ENCODE results near the gene ZNF292.
A peak's percentile ranks its signal among the peaks of the same experiment; 100 is the strongest.
"Not testable (repeated sequence)": the region's sequence is repeated elsewhere in the genome, so short reads cannot be mapped to it uniquely, and the experiment has no call there.

The ZNF292 gene

DNA sequence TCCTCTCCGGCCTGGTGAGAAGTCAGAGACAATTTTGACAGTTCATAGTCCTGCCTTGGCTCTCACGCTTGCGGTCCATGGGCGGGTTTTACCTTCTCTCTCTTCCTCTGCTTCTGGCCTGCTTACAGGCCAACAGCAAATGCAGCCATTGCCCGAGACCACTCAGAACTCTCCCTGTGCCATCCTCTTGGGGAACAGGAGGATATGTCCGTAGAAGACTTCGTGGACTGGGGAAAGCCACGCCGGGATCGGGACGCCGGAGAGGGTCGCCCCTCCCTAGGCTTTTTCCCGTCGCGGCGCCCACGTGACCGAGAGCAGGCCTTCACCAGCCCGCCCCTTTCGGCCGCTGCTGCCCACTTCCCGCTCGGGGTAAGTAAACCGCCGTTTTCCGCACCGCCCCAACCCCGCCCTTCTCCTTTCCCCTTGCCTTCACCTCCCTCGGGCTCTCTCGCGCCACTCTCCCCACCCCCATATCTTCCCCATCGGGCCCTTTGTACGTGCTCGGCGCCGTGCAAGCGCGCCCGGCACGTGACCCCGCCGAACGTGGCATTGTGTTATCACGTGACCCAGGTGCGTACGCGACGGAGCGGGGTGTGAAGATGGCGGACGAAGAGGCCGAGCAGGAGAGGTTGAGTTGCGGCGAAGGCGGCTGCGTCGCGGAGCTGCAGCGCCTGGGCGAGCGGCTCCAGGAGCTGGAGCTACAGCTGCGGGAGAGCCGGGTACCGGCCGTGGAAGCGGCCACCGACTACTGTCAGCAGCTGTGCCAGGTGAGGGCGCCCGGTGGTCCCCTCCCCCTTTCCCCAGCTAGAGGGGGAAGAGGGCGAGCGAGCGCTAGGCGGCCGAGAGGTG, at the start of gene ZNF292:
ZNF292 (plus strand) TSS at position 573 of the 849 bp plus-strand sequence; CDS start at position 600, 27 bp downstream.
- peak; percentile 83 for DNase-seq (ENCODE audit: low read depth)

DNA sequence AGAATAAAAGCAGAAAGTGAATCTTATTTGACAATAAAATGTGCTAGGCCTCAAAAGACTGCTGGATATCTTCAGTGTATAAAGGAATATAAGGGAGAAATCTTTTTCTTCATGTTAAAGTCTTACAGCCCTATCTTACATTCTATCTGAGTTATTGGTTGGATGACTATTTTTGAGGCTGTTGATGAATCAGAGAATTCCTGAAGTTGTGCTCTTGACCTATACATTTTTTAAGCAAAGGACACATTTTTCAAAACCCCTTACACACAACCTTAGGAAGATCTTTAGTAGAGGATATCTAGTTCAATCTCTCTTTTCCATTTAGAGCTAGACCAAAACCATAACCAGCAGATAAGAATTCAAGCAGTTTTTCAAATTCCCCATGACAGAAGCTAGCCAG, 49.5 kb upstream of the ZNF292 start:
- DNase-seq (ENCODE audit: low read depth): no peak

DNA sequence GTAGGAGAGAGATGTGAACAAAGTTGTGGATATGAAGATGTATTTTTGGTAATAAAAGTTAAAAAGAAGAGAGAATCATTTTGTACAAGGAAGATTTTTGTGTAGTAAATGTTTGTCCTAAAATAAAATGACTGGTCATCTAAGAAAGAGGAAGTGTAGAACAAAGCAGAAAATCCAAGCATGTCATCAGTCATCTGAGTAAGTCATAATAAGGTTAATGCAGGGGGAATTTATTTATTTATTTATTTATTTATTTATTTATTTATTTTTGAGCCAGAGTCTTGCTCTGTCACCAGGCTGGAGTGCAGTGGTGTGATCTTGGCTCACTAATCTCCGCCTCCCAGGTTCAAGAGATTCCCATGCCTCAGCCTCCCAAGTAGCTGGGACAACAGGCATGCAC, 44.7 kb upstream of the ZNF292 start:
- DNase-seq (ENCODE audit: low read depth): no peak

GRCh38 chr6:87115402-87116135, 39.8 kb upstream of the ZNF292 start:
- DNase-seq (ENCODE audit: low read depth): no peak

GRCh38 chr6:87116922-87117321, 38.4 kb upstream of the ZNF292 start:
- DNase-seq (ENCODE audit: low read depth): no peak

- no peak for DNase-seq (ENCODE audit: low read depth)
Observed at GRCh38 chr6:87118054-87118453, 37.3 kb upstream of the ZNF292 start.

- no peak for DNase-seq (ENCODE audit: low read depth)
Observed at GRCh38 chr6:87122477-87122876, 32.9 kb upstream of the ZNF292 start.

GRCh38 chr6:87124074-87124473, 31.3 kb upstream of the ZNF292 start:
- DNase-seq (ENCODE audit: low read depth): no peak

DNA sequence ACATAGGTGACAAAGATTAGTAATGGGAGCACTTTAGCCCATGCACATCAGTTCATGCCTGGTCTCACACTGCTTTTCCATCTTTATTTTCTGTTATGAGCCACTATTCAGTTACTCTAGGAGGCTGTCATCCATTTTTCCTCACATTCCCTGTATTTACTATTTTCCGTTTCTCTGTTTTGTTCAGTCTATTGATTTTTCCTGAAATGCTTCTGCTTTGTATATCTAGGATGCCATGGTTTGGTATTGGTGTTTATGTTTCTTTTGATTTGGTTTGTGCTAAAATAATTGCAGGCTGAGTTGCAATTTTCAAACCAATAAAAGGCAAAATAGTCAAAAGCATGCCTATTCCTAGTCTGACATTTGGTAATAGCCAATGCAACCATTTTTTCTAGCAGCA, 28.9 kb upstream of the ZNF292 start:
- no peak for DNase-seq (ENCODE audit: low read depth)

- no peak for DNase-seq (ENCODE audit: low read depth)
Observed at GRCh38 chr6:87127737-87128136, 27.6 kb upstream of the ZNF292 start.

DNA sequence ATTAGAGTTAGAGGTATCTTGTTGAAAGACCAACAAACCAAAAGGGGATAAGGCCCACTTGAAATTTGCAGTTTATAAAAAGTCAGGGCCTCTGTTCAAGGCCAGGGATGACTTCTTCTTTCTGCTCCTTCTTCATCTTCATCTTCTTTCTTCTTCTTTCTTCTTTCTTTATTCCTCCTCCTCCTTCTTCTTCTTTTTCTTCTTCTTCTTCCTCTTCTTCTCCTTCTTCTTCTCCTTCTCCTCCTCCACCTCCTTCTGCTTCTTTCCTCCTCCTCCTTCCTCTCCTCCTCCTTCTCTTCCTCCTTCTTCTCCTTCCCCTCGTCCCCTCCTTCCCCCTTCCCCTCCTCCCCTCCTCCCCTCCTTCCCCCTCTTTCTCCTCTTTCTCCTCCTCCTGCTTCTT, 18.4 kb upstream of the ZNF292 start:
- DNase-seq (ENCODE audit: low read depth): no peak

- peak; percentile 8 for DNase-seq (ENCODE audit: low read depth)
Observed at GRCh38 chr6:87139236-87139635, 16.1 kb upstream of the ZNF292 start.

- DNase-seq (ENCODE audit: low read depth): not testable (repeated sequence)
Observed at GRCh38 chr6:87139927-87140326, 15.4 kb upstream of the ZNF292 start.

GRCh38 chr6:87146363-87146762, 9.0 kb upstream of the ZNF292 start:
- no peak for DNase-seq (ENCODE audit: low read depth)

- DNase-seq (ENCODE audit: low read depth): no peak
Observed at GRCh38 chr6:87150406-87150805, 5.0 kb upstream of the ZNF292 start.

DNA sequence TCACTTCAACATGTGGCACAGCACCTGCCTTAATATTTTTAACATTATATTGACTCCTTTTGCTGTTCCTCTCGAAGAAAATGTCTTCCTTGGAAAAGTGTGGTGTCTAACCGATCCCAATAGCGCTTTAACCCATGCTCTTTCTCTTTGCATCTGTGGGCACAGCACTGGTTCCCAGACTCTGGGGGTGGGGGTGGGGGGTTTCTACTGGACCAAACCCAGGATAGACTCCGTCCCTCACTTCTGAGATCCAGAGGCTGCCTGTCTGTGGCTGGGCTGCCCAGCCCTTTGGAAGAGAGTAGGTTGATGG, 3.9 kb upstream of the ZNF292 start:
- peak; percentile 4 for DNase-seq (ENCODE audit: low read depth)

DNA sequence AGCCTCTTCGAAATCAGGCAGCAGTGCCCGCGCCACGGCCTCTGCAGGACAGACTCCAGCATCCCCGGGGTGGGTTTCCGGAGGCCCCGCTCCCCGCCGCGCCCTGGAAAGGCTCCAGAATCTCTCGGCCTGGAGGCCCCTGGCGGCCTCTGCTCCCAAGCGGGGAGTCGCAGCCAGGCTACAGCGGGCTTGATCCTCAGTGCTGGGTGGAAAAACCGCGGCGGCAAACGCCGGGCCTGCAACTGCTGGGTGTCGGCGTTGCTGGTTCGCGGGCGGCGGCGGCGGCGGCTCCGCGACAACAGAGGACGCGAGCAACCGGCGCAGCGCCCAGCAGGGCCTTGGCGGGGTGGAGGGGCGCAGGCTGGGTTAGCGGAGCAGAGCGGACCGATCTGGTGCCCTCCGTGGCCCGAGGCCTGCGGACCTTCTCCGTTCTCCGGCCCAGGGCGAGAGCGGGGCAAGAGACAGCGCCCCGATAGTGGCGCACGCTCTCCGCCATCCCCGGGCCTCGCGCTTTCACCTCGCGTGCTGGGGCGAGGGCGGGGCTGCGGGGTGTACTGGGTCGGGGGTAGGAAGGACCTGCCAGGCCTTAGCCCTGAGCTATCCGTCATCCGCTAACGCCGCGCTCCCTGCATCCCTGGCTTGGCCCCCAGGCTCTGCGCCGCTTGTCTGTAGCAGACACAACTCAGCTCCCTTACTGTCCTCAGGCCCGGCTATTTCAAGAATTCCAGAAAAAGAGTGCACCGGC, 3.4 kb upstream of the ZNF292 start:
- DNase-seq (ENCODE audit: low read depth): peak; percentile 18

DNA sequence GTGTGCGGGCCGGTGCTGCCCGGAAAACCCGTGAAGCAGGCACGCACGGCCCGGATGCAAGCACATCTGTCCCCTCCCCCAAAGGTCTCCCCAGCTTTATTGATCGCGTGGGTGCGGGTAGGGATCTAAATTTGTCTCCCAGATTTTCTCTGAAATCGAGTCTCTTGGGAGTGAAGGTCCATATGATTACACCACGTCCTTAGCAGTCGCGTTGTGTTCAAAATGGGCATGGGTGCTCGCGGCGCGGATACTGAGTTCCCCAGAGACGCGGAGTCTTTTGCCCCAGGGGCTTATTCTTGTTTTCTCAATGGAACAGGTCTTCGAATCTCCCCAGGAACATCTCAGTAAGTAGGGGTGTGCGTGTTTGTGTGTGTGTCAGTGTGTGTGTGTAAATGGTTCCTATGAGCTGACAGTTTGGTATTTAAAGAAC, 2.8 kb upstream of the ZNF292 start:
- DNase-seq (ENCODE audit: low read depth): peak; percentile 3

DNA sequence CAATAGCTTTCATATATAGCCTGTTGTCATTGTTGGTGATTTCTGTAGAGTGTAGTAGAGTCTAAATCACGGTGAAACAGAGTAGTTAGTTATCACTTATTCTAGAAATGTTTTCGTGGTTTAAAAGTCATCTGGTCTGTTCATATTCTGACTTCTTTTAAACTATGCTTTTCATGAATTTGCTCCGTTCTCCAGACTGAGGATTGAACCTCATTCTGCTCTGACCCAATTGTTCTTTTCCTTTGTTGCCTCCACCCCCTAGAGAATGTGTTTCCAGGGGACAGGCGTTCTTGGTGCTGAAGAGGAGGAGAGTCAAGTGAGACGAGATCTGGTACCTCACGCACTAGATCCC, 748 bp upstream of the ZNF292 start:
- no peak for DNase-seq (ENCODE audit: low read depth)

DNA sequence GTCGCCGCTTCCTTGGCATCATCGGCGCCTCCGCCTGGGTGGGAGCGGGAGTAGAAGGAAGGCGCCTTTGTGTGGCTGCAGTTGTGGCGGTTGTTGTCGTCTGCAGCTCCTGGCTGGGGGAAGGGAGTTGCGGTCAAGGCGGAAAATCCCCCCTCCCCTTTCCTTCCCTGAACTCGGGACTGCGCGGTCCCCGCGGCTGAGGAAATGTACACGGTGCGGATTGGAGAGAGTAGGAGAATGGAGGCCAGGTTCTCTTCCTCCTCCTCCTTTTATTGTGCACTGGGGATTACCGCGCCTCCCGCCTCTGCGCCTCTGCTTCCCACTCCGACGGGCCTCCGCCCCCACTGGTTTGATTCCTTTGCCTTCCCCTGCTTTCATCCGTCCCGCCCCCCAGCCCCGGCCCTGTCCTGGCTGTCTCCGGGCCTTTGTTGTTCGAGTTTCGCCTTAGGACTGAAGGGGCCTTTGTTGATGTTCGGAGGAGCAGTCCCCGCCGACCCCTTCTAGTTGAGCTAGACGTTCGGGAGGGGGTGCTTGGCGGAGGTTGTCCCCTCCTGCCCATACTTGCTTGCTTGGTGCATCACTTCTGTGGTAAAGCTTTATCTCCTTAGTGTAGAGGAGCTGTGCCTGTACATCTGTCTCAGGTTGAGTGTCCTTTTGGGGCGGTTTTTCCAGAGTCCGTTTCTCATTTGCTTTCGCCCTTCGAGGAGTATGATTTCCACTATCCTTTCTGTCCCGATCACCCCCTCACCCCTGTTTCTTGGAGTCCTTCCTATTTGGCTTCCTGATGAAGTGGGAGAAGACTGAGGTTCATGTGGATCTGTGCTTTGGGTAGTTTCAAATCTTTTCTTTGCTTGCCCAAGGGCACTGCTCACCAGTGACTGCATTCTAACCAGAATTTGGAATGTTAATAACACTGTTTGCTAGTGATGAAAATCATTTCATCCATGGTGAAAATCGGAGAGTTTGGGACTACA, 764 bp downstream of the ZNF292 start:
- DNase-seq (ENCODE audit: low read depth): peak; percentile 8

GRCh38 chr6:87157596-87157995, 2.2 kb downstream of the ZNF292 start:
- DNase-seq (ENCODE audit: low read depth): not testable (repeated sequence)

GRCh38 chr6:87161299-87161698, 5.9 kb downstream of the ZNF292 start:
- no peak for DNase-seq (ENCODE audit: low read depth)
